CD1c-positive myeloid dendritic cell (primary cell): ENCODE results near the gene TASOR2.
A peak's percentile ranks its signal among the peaks of the same experiment; 100 is the strongest.

Experiments
- DNase-seq: peaks from one replicate; pipeline ENCODE4 v3.0.0-alpha.2; 2016; ENCODE audit errors: extremely low spot score

Gene TASOR2

DNA sequence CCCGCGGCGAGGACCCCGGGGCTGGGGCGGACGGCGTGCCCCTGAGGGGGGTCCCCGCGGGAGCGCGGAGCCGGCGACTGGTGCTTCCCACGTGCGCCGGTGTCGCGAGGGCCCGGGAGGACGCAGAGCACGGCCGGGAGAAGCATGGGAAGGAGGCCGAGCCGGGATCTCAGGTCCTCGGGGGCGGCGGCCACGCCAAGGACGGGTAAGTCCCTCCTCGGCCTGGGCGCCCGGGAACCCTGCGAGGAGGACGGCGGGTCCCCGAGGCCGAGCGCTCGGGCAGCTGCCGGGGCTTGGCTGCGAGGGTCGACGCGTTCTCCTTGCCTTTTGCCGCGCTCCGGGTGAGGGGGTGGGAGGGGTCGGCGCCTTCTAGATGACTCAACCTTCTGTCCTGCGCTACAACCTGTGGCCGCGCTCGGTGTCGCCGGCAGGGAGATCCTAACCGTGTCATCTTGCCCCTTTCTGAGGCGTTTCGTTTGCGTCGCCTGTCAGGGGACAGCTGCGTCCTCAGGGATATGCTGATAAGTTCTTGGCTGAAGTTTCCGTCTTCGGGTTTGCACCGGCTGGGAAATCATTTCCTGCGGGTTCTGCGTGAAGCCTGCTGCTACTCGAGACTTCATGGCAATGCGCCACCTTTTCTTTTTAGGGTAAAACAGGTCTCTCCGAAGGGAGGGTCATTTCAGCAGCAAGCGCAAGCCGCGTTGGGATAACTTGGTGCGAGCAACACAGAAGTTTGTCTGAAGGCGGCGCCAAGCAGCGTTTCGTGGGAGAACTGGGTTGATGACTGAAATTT is 529 bp downstream of the TASOR2 start:
- DNase-seq = peak; percentile 63

DNA sequence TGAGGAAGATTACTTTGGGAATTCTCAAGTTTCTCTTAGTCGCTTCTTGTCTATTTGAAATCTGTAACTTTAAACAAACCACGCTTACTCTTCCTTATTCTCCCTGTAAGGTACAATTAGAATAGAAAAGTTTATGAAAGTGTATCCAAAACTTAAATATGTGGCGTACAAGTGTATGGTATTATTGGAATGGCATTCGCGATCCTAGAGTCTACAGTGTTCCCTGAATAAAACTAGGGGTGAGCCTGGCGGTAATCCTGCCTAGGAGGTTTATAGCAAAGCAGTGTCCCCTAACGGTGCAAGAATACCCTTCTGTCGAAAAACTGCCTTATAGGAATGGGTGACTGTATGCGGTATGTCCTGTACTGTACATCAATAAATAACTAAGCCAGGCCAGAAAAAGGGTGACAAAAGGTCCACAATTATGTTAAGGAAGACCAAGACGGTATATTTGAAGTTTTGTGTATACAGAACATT is 1.2 kb downstream of the TASOR2 start:
- no peak for DNase-seq

GRCh38 chr10:5688587-5688986 is 3.9 kb downstream of the TASOR2 start:
- no peak for DNase-seq

GRCh38 chr10:5691786-5692185 is 7.1 kb downstream of the TASOR2 start:
- no peak for DNase-seq

GRCh38 chr10:5692461-5693358 is 8.1 kb downstream of the TASOR2 start:
- peak; percentile 28 for DNase-seq

DNA sequence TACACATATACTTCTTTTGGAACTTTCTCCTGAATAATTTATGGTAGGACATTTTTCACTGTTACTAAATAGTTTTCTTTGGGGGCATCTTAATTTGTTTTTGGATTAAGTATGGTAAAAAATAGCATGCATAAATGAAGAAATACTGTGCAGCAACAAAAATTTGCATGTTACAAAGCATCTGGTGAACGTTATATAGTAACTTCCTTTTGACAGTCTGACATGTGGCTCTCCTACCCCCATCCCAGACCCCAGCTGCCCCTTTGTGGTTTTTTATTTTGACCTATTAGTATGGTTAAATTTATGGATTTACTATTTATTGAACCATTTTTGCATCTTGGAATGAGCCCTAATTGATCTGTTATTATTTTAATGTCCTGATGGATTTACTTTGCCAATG is 9.9 kb downstream of the TASOR2 start:
- DNase-seq = no peak

DNA sequence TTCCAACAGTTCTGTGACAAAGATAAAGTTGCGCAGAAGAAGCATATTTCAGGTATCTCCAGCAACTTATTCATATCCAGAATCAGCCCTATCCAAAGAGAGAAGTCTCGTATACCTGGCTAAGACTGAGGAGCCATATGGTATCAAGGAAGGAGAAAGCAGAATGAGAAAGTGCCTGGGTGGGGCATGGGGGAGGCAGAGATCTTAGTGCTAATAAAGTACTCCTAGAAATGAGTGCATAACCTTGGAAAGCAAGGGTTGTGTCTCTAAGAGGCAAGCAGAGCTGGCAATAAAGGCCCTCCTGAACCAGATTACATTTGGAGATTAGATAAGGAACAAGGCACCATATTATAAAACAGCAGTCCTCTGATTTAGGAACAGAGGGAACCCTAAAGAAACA is 12.7 kb downstream of the TASOR2 start:
- DNase-seq = no peak

GRCh38 chr10:5698062-5698461 is 13.4 kb downstream of the TASOR2 start:
- no peak for DNase-seq

DNA sequence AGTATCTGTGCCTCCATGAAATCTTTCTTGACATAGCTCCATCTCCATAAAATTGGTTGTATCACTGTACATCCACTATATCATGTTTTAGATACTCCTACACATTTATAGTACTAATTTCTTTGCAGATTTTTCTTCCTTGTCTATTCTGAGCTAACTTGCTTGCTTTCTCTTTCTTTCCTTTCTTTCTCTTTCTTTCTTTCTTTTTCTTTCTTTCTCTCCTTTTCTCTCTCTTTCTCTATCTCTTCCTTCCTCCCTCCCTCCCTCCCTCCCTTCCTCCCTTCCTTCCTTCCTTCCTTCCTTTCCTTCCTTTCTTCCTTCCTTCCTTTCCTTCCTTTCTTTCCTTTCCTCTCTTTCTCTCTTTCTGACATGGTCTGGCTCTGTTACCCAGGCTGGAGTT is 23.7 kb downstream of the TASOR2 start:
- DNase-seq = no peak

- DNase-seq = no peak
Measured at GRCh38 chr10:5709865-5710264, 25.2 kb downstream of the TASOR2 start.

- no peak for DNase-seq
Measured at GRCh38 chr10:5710859-5711258, 26.2 kb downstream of the TASOR2 start.

- DNase-seq = no peak
Measured at GRCh38 chr10:5711642-5712041, 27.0 kb downstream of the TASOR2 start.

DNA sequence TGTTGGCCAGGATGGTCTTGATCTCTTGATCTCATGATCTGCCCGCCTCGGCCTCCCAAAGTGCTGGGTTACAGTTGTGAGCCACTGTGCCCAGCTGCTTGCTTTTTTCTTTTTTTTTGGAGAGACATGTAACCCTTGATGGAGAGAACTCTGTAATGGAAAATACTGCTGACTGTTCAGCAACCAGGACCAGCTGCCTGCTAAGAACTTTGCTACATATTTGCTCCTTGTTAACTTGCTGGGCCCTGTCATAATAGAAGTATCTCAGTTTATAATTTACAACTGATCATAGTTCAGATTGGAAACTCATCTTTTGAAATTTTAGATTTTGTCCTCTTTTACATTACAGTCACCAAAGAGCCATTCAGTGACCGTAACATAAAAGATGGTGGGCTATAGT is 34.9 kb downstream of the TASOR2 start:
- no peak for DNase-seq

DNA sequence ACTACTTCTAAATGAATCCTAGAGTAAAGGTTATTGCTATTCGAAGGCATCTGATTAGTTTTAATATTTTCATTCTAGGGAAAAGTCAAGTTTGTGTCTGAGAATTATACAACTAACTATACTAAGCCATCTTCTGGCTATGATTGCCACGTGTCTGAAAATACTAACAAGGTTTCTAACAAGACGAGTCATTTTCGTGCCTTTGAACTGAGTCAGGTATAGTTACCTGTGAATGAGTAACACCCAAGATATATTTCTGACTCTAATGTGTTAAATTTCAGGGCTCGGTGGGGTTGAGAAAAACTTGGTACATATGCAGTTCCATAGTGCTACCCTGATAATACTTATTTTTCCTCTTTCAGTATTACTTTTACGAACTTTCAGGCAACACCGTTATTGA is 35.5 kb downstream of the TASOR2 start:
- DNase-seq = no peak

DNA sequence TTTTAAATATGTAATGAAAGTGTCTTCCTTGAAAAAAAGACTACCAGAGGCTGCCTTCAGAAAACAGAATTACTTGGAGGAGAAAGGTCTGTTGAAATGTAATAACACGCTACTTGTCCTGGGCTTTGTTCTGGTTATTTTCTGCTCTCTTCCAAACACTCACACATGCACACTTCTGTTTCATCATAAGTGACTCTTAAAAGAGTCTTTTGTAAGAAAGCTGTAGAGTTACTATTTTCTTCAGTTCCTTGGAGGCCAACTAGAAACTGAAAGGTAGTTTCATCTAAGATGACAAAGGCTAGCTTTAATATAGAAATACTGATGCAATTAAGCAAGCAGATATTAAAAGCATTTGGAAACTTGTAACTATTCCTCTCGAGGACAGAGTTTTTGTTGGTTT is 39.1 kb downstream of the TASOR2 start:
- DNase-seq = no peak

DNA sequence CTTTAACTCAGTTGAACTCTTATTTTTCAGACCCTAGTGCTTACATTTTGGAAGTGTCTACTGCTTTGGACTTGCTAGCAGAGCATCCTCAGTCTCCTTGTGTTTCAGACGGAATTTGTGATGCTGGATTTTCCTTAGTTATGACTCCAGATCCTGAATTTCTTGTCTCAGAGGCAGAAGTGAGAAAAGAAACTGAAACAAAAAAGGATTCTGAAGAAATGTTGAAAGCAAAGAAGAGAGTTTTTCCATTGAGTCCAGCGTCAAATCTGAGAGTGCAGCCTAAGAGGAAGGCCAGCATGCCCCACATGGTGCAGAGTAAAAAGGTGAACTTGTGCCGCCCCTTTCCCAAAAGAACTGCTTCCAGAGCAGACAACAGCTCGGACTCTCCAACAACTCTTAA is 46.1 kb downstream of the TASOR2 start:
- DNase-seq = no peak

GRCh38 chr10:5731559-5731958 is 46.9 kb downstream of the TASOR2 start:
- no peak for DNase-seq

DNA sequence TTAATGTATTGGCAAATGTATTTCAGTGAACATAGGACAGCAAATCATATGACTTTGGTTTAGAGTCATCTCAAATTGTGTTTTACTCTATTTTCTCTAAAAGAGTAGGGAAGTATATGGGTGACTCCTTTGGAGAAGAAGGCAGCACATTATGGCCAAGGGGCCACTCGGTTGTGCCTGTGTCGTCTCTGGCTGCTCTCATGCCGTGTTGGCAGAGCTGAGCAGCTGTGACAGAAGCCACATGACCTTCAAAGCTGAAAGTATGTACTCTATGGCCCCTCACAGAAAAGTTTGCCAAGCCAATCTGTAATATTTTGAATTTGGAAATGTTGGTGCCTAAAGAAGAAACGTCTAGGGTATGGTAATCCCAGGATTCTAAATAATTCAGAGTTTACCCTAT is 47.5 kb downstream of the TASOR2 start:
- DNase-seq = no peak
